GM18498 (cell line): ENCODE measurements around the gene TBK1.
"Not testable (repeated sequence)": the region's sequence is repeated elsewhere in the genome, so short reads cannot be mapped to it uniquely, and the experiment has no call there.

Source experiments
- ATAC-seq: cut with Tn5 transposase; IDR thresholded peaks from one replicate; pipeline ENCODE4 v1.9.1; 2021; ENCODE audit warnings: mild to moderate bottlenecking, moderate library complexity; ENCODE audit not compliant: unreplicated experiment

The TBK1 gene

DNA sequence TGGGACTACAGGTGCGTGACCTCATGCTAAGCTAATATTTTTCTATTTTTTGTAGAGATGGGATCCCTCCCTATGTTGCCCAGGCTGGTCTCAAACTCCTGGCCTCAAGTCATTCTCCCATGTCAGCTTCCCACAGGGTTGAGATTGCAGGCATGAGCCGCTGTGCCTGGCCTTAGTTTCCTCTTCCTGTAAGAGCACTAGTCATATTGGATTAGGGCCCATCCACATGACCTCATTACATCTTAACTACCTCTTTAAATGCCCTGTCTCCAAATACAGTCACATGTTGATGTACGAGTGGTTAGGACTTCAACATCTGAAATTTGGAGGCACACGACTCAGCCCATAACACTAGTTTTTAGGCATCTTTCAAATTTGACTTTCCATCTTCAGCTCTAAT, 86.2 kb downstream of the TBK1 start:
- no peak for ATAC-seq

GRCh38 chr12:64542409-64543047, 90.6 kb downstream of the TBK1 start:
- ATAC-seq, result not testable (repeated sequence)

- no peak for ATAC-seq
Measured at GRCh38 chr12:64544371-64545080, 92.6 kb downstream of the TBK1 start.

DNA sequence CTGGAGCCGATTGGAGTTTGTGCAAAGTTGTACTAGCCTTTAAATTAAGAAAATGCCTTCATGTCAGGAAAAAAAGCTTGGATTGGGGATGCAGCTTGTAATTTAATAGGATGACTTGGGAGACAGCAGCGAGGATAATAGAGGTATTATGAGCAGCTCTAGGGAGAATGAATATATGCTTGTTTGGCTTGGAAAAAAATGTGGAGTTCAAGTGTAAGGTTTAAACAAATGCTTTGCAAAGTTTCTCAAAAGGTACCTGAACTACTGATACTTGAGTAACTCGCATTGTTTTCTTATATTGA, 93.1 kb downstream of the TBK1 start:
- no peak for ATAC-seq

GRCh38 chr12:64549108-64549507, 97.2 kb downstream of the TBK1 start:
- ATAC-seq, result no peak

- ATAC-seq, result no peak
Measured at GRCh38 chr12:64550755-64551154, 98.8 kb downstream of the TBK1 start.

DNA sequence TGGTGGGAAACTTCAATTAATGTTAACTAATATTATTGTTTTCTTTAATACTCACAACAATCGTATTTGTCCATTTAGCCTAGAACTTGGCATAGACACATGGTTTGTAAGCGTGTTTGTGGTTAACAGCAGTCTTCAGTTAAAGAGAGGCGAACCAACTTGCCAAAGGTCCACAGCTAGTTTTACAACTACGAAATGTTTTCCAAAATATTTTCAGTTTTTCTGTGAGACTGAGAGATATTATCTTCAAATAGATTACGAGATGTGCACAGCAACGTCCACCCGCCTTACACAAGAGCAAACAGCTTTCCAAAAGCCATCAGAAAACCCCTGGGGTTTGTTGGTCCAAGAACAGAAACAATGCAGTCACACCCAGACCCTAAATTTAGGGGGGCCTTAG, 99.8 kb downstream of the TBK1 start:
- ATAC-seq, result no peak
